HG02678 (cell line): ENCODE results near the gene PIAS1.

ENCODE experiments used
- ATAC-seq: cut with Tn5 transposase; IDR thresholded peaks from one replicate; pipeline ENCODE4 v1.9.1; 2021; ENCODE audit warnings: mild to moderate bottlenecking, moderate library complexity; ENCODE audit not compliant: unreplicated experiment

PIAS1 gene

DNA sequence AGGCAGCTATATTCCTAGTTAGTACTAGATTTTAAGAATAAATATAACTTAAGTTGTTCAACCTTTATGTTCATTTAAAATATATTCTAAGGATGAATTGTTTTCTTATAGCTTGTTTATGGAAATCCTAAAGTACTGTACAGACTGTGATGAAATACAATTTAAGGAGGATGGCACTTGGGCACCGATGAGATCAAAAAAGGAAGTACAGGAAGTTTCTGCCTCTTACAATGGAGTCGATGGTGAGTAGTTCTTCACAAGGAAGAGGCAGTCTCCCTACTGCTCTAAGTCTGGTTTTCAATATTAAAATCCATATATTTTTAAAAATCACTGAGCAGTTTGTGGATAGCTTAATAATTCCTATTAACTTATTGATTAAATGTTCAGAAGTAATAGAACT lies 121.4 kb downstream of the PIAS1 start:
- ATAC-seq, result no peak

- ATAC-seq, result no peak
These were observed 122.5 kb downstream of the PIAS1 start for GRCh38 chr15:68176601-68177000.

GRCh38 chr15:68177742-68178141 lies 123.6 kb downstream of the PIAS1 start:
- ATAC-seq, result no peak

GRCh38 chr15:68183616-68184315 lies 129.7 kb downstream of the PIAS1 start:
- ATAC-seq, result no peak

GRCh38 chr15:68184616-68185480 lies 130.7 kb downstream of the PIAS1 start:
- ATAC-seq, result no peak

GRCh38 chr15:68186671-68187397 lies 132.7 kb downstream of the PIAS1 start:
- no peak for ATAC-seq

- ATAC-seq, result no peak
These were observed 133.4 kb downstream of the PIAS1 start for GRCh38 chr15:68187559-68187958.

- no peak for ATAC-seq
These were observed 134.5 kb downstream of the PIAS1 start for GRCh38 chr15:68188647-68189046.

DNA sequence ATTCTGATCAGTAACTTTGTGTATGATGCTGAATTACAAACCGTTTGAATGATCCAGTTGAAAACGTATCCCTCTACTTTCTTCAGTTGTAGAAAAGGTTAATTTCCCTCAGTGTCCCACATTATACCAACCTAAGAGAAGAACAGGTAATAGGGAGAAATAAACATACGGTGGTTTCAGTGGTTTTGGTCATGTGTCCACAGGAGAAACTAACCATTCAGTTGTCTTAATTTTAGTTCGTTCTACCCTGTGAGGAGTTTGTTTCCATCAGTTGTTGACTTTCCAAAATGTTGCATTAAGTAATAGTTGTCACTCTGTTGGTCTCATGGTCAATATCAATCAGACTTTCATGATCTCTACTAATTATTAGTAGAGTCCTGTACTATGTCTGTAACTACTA lies 135.9 kb downstream of the PIAS1 start:
- ATAC-seq, result no peak

- no peak for ATAC-seq
These were observed 137.4 kb downstream of the PIAS1 start for GRCh38 chr15:68191555-68191954.

GRCh38 chr15:68192117-68192516 lies 138.0 kb downstream of the PIAS1 start:
- ATAC-seq, result no peak

- ATAC-seq, result no peak
These were observed 138.8 kb downstream of the PIAS1 start for GRCh38 chr15:68192804-68193486.

GRCh38 chr15:68195336-68196112 lies 141.4 kb downstream of the PIAS1 start:
- no peak for ATAC-seq

DNA sequence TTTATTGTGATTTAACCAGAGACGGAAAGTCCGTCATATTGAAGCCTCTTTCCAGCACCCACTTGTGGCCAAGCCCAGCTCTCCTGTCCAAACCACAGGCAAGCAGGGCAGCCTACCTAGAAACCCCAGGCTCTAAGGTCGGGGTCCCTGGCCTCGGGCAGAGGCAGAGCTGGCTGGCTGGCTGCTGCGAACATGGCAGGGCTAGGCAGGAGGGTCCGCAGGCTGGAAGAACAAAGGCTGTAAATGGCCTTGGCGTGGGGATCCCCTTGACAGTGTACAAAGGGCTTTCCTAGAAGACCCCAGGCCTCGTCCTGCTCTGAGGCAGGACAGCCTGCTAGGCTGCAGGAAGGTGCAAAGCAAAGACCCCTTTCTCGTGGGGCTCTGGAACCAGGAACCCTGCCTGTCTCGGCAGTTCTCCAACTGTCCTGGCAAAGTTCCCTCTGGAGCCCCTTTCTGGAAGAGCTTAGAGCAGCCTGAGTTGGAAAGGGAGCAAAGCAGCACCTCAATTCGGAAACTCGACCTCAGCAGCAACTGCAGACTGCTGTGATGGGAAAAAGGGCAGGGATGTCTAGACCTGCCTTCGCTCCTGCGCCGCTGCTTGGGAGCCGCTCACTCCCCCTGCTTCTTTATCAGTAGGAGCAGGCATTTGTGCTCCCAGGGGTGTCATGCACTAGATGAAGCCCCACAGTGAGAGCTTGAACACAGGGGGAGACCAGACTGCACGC lies 142.5 kb downstream of the PIAS1 start:
- ATAC-seq, result no peak

- no peak for ATAC-seq
These were observed 143.0 kb downstream of the PIAS1 start for GRCh38 chr15:68197170-68197492.

GRCh38 chr15:68197661-68198437 lies 143.7 kb downstream of the PIAS1 start:
- ATAC-seq, result no peak

DNA sequence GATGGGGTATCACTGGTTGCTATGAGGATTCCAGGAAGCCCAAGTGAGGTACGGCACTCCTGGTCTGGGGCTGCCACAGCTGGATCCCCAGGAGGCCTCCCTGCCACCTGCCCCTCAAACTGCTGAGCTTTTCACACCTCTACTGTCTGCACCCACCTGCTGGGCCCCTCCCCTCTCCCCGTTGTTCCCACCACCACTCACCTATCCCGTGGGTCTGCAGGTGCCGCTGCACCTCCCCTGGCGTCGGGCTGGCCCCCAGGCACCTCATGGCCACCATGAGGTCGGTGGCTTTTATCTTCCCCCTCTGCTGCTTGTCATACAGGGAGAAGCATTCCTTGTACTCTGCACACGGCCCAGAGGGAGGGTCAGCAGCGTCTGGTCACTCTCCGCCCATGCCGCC lies 145.2 kb downstream of the PIAS1 start:
- ATAC-seq, result no peak

GRCh38 chr15:68200016-68200861 lies 146.1 kb downstream of the PIAS1 start:
- ATAC-seq, result no peak
